Caco-2 (cell line): Measurements from ENCODE around the gene ZNF2. TPM values are rescaled to one million over a fixed set of nuclear protein-coding genes. Genes with fewer than 3 reads are reported as not detected.
A peak's percentile ranks its signal among the peaks of the same experiment; 100 is the strongest.

Source experiments
- BruUV-seq: library from RNA; stranded (reverse); fragments of 400-500 nt; replicated peaks from 2 replicates; lab custom pipeline; 2021; lab: Mats Ljungman, UMichigan
- CTCF ChIA-PET: fragments of 300-600 bp; sonication (Branson Sonifier 250); formaldehyde crosslinking; loops from one replicate; lab custom pipeline; 2022; ENCODE audit warnings: antibody characterized with exemption; lab: Charles Lee
- POLR2A ChIA-PET: fragments of 300-600 bp; sonication (Branson Sonifier 250); formaldehyde crosslinking; loops from one replicate; lab custom pipeline; 2022; ENCODE audit warnings: antibody characterized with exemption; lab: Charles Lee
- DNase-seq, 2 experiments: peaks; one replicate each; pipeline versions ENCODE4 v3.0.0 to v3.0.0-alpha.2; 2020 to 2022
- H3K27me3 ChIP-seq: replicated peaks from 2 replicates; pipeline ENCODE4 v1.6.0; 2011; ENCODE audit warnings: low read length; ENCODE audit not compliant: control insufficient read depth, insufficient read depth
- H3K36me3 ChIP-seq: 2 replicates; pipeline ENCODE4 v1.5.1; 2011; ENCODE audit warnings: low read length; ENCODE audit not compliant: control insufficient read depth, insufficient read depth
- H3K4me1 ChIP-seq: fragments of 250-450 bp; sonication (Bioruptor Pico); 2 replicates; pipeline ENCODE4 v1.5.1; 2020; ENCODE audit warnings: mild to moderate bottlenecking
- H3K4me3 ChIP-seq: 2 replicates; pipeline ENCODE4 v1.5.1; 2011; ENCODE audit warnings: low read depth, mild to moderate bottlenecking, control low read depth, low read length
- H3K9me3 ChIP-seq: fragments of 250-450 bp; sonication (Bioruptor Pico); 2 replicates; pipeline ENCODE4 v1.5.1; 2020; ENCODE audit warnings: mild to moderate bottlenecking, moderate library complexity
- H3K27ac Mint-ChIP-seq: one replicate; pipeline ENCODE4 v1.8.0; 2022; ENCODE audit warnings: mixed read lengths; ENCODE audit not compliant: unreplicated experiment
- H3K27me3 Mint-ChIP-seq: one replicate; pipeline ENCODE4 v1.8.0; 2022; ENCODE audit warnings: mixed read lengths; ENCODE audit not compliant: insufficient read depth, unreplicated experiment
- H3K36me3 Mint-ChIP-seq: one replicate; pipeline ENCODE4 v1.8.0; 2022; ENCODE audit warnings: mild to moderate bottlenecking, mixed read lengths; ENCODE audit not compliant: insufficient read depth, unreplicated experiment
- H3K4me1 Mint-ChIP-seq: one replicate; pipeline ENCODE4 v1.8.0; 2022; ENCODE audit warnings: low read depth, mixed read lengths; ENCODE audit not compliant: unreplicated experiment
- H3K4me3 Mint-ChIP-seq: one replicate; pipeline ENCODE4 v1.8.0; 2022; ENCODE audit warnings: mild to moderate bottlenecking, moderate library complexity, mixed read lengths; ENCODE audit not compliant: unreplicated experiment
- H3K9me3 Mint-ChIP-seq: one replicate; pipeline ENCODE4 v1.8.0; 2022; ENCODE audit warnings: mixed read lengths; ENCODE audit not compliant: unreplicated experiment
- intact Hi-C: fragments of 100-400 bp; cut with micrococcal nuclease; formaldehyde crosslinking; loops from one replicate; pipeline ENCODE4 v1.10.0; 2022; ENCODE audit not compliant: unreplicated experiment
- total RNA-seq: library from RNA; stranded (reverse); gene quantifications from 2 replicates; pipeline ENCODE4 v1.2.3, GENCODE V29; 2022
- TF ChIP-seq, protein P1 (sequence below), 2 experiments: fragments of 200-600 bp in 1 of 2; IDR thresholded peaks; 1 replicate in 1 of 2; 2 replicates in 1 of 2; pipeline versions ENCODE4 v1.5.1 to v1.8.0; 2011 to 2022; ENCODE audit warnings: antibody characterized with exemption in 1 of 2, control low read depth in 1 of 2, inconsistent platforms in 1 of 2, low read depth in 1 of 2, low read length in 1 of 2, mild to moderate bottlenecking in 1 of 2, moderate library complexity in 1 of 2; ENCODE audit not compliant: insufficient read depth in 1 of 2, severe bottlenecking in 1 of 2, unreplicated experiment in 1 of 2

The ZNF2 gene
- total RNA-seq, 1 experiment from 2014 or later: 3.8 TPM

DNA sequence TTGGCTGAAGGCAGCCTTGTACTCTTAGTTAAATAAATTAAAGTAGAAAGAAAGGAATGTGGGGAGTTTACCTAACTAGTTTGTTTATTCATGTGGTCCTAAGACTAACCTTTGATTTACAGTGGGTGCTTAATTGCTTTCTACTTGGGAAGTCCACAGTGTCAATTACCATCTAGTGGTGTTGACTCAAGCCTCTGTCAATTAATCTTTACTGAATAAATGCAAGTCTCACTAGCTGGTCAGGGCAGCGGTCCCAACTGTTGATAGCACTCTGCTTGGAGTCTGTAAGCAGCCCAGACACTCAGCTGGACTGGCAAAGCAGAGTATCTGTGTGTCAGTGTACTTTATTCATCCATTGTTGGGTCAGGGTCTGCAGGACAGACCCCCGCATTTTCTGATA, 21.8 kb upstream of the ZNF2 start:
- Mint-ChIP-seq H3K4me1 (no peaks in the 10 kb centered on the region), H3K27me3 (no peaks in the 10 kb centered on the region), H3K4me3 (no peak overlapping the region), H3K27ac (no peak overlapping the region), H3K36me3 (peaks cover 13% of the 10 kb centered on the region), H3K9me3 (peaks cover 63% of the 10 kb centered on the region)
- ChIA-PET CTCF (no interaction called here), POLR2A (no interaction called here)
- no peaks in the 10 kb centered on the region for H3K27me3 ChIP-seq
- no TSS peak for BruUV-seq
- TF ChIP-seq, protein P1, sequence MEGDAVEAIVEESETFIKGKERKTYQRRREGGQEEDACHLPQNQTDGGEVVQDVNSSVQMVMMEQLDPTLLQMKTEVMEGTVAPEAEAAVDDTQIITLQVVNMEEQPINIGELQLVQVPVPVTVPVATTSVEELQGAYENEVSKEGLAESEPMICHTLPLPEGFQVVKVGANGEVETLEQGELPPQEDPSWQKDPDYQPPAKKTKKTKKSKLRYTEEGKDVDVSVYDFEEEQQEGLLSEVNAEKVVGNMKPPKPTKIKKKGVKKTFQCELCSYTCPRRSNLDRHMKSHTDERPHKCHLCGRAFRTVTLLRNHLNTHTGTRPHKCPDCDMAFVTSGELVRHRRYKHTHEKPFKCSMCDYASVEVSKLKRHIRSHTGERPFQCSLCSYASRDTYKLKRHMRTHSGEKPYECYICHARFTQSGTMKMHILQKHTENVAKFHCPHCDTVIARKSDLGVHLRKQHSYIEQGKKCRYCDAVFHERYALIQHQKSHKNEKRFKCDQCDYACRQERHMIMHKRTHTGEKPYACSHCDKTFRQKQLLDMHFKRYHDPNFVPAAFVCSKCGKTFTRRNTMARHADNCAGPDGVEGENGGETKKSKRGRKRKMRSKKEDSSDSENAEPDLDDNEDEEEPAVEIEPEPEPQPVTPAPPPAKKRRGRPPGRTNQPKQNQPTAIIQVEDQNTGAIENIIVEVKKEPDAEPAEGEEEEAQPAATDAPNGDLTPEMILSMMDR (IDR thresholded peaks at IDR 0.05; ENCODE audit: insufficient read depth in 1 of 2, low read depth in 1 of 2, low read length in 1 of 2, severe bottlenecking in 1 of 2, unreplicated experiment in 1 of 2): no peak
- no peak for DNase-seq
- H3K9me3 ChIP-seq: peaks cover 73% of the 10 kb centered on the region
- H3K4me3 ChIP-seq: no peak overlapping the region
- intact Hi-C loops: no loop called here
- no peaks in the 10 kb centered on the region for H3K4me1 ChIP-seq
- no peaks in the 10 kb centered on the region for H3K36me3 ChIP-seq

DNA sequence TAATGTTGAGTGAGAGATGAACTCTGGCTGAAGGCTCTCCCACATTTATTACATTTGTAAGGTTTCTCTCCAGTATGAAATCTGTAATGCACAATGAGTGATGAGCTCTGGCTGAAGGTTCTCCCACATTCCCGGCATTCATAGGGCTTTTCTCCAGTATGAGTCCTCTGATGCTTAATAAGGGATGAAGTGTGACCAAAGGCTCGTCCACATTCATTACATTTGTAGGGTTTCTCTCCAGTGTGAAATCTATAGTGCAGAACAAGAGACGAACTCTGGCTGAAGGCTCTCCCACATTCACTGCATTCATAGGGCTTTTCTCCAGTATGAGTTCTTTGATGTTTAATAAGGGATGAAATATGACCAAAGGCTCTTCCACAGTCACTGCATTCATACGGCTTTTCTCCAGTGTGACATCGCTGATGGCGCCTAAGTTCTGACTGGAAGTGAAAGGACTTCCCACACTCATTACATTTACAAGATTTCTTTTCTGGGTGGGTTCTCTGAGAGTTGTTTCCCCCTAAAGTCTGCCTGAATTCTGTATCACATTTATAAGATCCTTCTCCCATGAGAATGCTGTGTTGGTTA, 16.1 kb upstream of the ZNF2 start:
- Histone ChIP-seq H3K4me3 (no peak overlapping the region), H3K9me3 (peaks cover 73% of the 10 kb centered on the region), H3K36me3 (peaks cover 6% of the 10 kb centered on the region), H3K27me3 (no peaks in the 10 kb centered on the region), H3K4me1 (no peaks in the 10 kb centered on the region)
- no peak for DNase-seq
- BruUV-seq: no TSS peak
- TF ChIP-seq, protein P1 (IDR thresholded peaks at IDR 0.05; ENCODE audit: insufficient read depth in 1 of 2, low read depth in 1 of 2, low read length in 1 of 2, severe bottlenecking in 1 of 2, unreplicated experiment in 1 of 2): no peak
- Mint-ChIP-seq H3K4me3 (no peak overlapping the region), H3K27ac (no peak overlapping the region), H3K27me3 (no peaks in the 10 kb centered on the region), H3K4me1 (no peaks in the 10 kb centered on the region), H3K36me3 (peaks cover 48% of the 10 kb centered on the region), H3K9me3 (peaks cover 67% of the 10 kb centered on the region)
- POLR2A ChIA-PET: no interaction called here
- CTCF ChIA-PET: no interaction called here
- intact Hi-C loops: no loop called here

DNA sequence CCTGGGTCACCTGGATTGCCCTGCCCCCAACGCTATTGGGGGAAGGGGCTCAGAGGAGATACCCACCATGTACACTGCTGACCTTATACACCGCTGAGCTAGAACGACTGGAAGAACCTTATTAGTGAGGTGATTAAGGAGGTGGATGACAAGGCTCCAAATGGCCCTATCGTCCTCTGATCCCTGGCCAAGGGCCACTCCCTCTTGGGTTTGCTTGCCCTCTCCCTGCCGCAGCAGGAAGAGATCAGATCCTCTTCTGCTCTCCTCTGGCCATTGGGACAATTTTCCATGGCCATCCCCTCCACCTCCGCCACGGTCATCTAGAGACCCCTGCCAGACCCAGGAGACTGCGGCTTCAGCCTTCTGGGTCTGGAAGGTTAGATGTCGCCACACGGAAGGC, 7.2 kb upstream of the ZNF2 start:
- no peaks in the 10 kb centered on the region for H3K9me3 Mint-ChIP-seq
- H3K27me3 ChIP-seq: no peaks in the 10 kb centered on the region
- H3K4me3 Mint-ChIP-seq: peak overlapping the region; percentile 85
- intact Hi-C loops: no loop called here
- BruUV-seq: no TSS peak
- TF ChIP-seq, protein P1 (IDR thresholded peaks at IDR 0.05; ENCODE audit: insufficient read depth in 1 of 2, low read depth in 1 of 2, low read length in 1 of 2, severe bottlenecking in 1 of 2, unreplicated experiment in 1 of 2): no peak
- peaks cover 16% of the 10 kb centered on the region for H3K36me3 Mint-ChIP-seq
- H3K4me1 ChIP-seq: 0 out of 2 replicates have a peak, but pooled peaks cover 6% of the 10 kb centered on the region
- H3K4me3 ChIP-seq: peak overlapping the region; percentile 76
- H3K27ac Mint-ChIP-seq: no peak overlapping the region
- no peaks in the 10 kb centered on the region; the same call in 1 of the 2 replicates for H3K36me3 ChIP-seq
- peaks cover 8% of the 10 kb centered on the region for H3K4me1 Mint-ChIP-seq
- H3K27me3 Mint-ChIP-seq: no peaks in the 10 kb centered on the region
- CTCF ChIA-PET: no interaction called here
- POLR2A ChIA-PET: no interaction called here
- peak in 1 of 2 experiments; percentile 2 for DNase-seq
- H3K9me3 ChIP-seq: 0 out of 2 replicates have a peak, but pooled peaks cover 7% of the 10 kb centered on the region
